GM23338 (cell line): Measurements from ENCODE around the gene PDE5A. TPM values are rescaled to one million over a fixed set of nuclear protein-coding genes. Genes with fewer than 3 reads are reported as not detected.

ENCODE experiments used
- ATAC-seq: fragments of 200-7000 bp; cut with Tn5 transposase; 3 replicates; pipeline ENCODE4 v1.9.1; 2020
- DNase-seq: peaks from one replicate; pipeline ENCODE4 v3.0.0-alpha.2; 2015; ENCODE audit warnings: low spot score
- H2AFZ ChIP-seq: fragments of 200-600 bp; sonication (generic); 2 replicates; pipeline ENCODE4 v1.8.0; 2016; ENCODE audit warnings: antibody characterized with exemption, mild to moderate bottlenecking, moderate library complexity
- H3F3A ChIP-seq: fragments of 200-600 bp; sonication (generic); replicated peaks from 2 replicates; pipeline ENCODE4 v1.8.0; 2017; ENCODE audit warnings: antibody characterized with exemption, mixed run types, low read depth
- H3K27ac ChIP-seq: fragments of 200-600 bp; sonication (generic); 2 replicates; pipeline ENCODE4 v1.6.1; 2016; ENCODE audit warnings: low read depth
- H3K27me3 ChIP-seq: fragments of 200-600 bp; sonication (generic); 2 replicates; pipeline ENCODE4 v1.8.0; 2016; ENCODE audit warnings: mild to moderate bottlenecking, mixed run types, moderate library complexity; ENCODE audit not compliant: insufficient read depth
- H3K36me3 ChIP-seq: fragments of 200-600 bp; sonication (generic); 2 replicates; pipeline ENCODE4 v1.8.0; 2016; ENCODE audit warnings: mild to moderate bottlenecking; ENCODE audit not compliant: insufficient read depth
- H3K4me1 ChIP-seq: fragments of 200-600 bp; sonication (generic); 2 replicates; pipeline ENCODE4 v1.8.0; 2016; ENCODE audit warnings: mild to moderate bottlenecking, moderate library complexity; ENCODE audit not compliant: insufficient read depth
- H3K4me2 ChIP-seq: fragments of 200-600 bp; sonication (generic); 2 replicates; pipeline ENCODE4 v1.7.1; 2017; ENCODE audit warnings: mixed run types
- H3K4me3 ChIP-seq: fragments of 200-600 bp; sonication (generic); 2 replicates; pipeline ENCODE4 v1.6.1; 2016; ENCODE audit warnings: mixed run types
- H3K79me2 ChIP-seq: fragments of 200-600 bp; sonication (generic); replicated peaks from 2 replicates; pipeline ENCODE4 v1.8.0; 2017; ENCODE audit warnings: mild to moderate bottlenecking; ENCODE audit not compliant: insufficient read depth
- H3K9me2 ChIP-seq: fragments of 200-600 bp; sonication (generic); 2 replicates; pipeline ENCODE4 v1.8.0; 2017; ENCODE audit not compliant: insufficient read depth
- H4K20me1 ChIP-seq: fragments of 200-600 bp; sonication (generic); replicated peaks from 2 replicates; pipeline ENCODE4 v1.8.0; 2017; ENCODE audit warnings: mild to moderate bottlenecking; ENCODE audit not compliant: insufficient read depth
- H3K27ac Mint-ChIP-seq: 2 replicates; pipeline ENCODE4 v1.8.0; 2020; ENCODE audit warnings: inconsistent platforms, mild to moderate bottlenecking, moderate library complexity, mixed read lengths
- H3K27me3 Mint-ChIP-seq: 3 replicates; pipeline ENCODE4 v1.8.0; 2022; ENCODE audit warnings: low read depth, mild to moderate bottlenecking, moderate library complexity, mixed read lengths, inconsistent platforms; ENCODE audit not compliant: insufficient read depth, poor library complexity
- H3K36me3 Mint-ChIP-seq: 3 replicates; pipeline ENCODE4 v1.8.0; 2021; ENCODE audit warnings: low read depth, mild to moderate bottlenecking, inconsistent platforms, moderate library complexity, mixed read lengths
- H3K4me1 Mint-ChIP-seq: 3 replicates; pipeline ENCODE4 v1.8.0; 2020; ENCODE audit warnings: mild to moderate bottlenecking, inconsistent platforms, mixed read lengths
- H3K4me3 Mint-ChIP-seq: 3 replicates; pipeline ENCODE4 v1.8.0; 2021; ENCODE audit warnings: moderate library complexity, mild to moderate bottlenecking, inconsistent platforms, mixed read lengths
- H3K9me3 Mint-ChIP-seq: 3 replicates; pipeline ENCODE4 v1.8.0; 2020; ENCODE audit warnings: moderate library complexity, mild to moderate bottlenecking, inconsistent platforms, mixed read lengths
- CTCF ChIP-seq, 2 experiments: fragments of 200-600 bp in 1 of 2; sonication (generic) in 1 of 2; conservative IDR thresholded peaks; 2 replicates each; pipeline versions ENCODE4 v1.5.1 to v1.6.1; 2016 to 2017; ENCODE audit warnings: antibody characterized with exemption in 2 of 2, low read depth in 2 of 2, mild to moderate bottlenecking in 2 of 2, moderate library complexity in 1 of 2
- ETS1 ChIP-seq: IDR thresholded peaks from 2 replicates; pipeline ENCODE4 v1.6.1; 2016; ENCODE audit warnings: antibody characterized with exemption
- EZH2 ChIP-seq: fragments of 200-600 bp; sonication (generic); IDR thresholded peaks from one replicate; pipeline ENCODE4 v1.8.0; 2017; ENCODE audit warnings: antibody characterized with exemption, mild to moderate bottlenecking, low read depth; ENCODE audit not compliant: unreplicated experiment
- EZH2phosphoT487 ChIP-seq: fragments of 200-600 bp; sonication (generic); IDR thresholded peaks from one replicate; pipeline ENCODE4 v1.8.1; 2018; ENCODE audit warnings: antibody characterized with exemption; ENCODE audit not compliant: unreplicated experiment
- NANOG ChIP-seq: IDR thresholded peaks from 2 replicates; pipeline ENCODE4 v1.6.1; 2016; ENCODE audit warnings: antibody characterized with exemption, borderline replicate concordance
- POLR2AphosphoS5 ChIP-seq: IDR thresholded peaks from 2 replicates; pipeline ENCODE4 v1.6.1; 2016; ENCODE audit warnings: antibody characterized with exemption, low read depth
- REST ChIP-seq: IDR thresholded peaks from one replicate; pipeline ENCODE4 v1.6.1; 2018; ENCODE audit warnings: antibody characterized with exemption; ENCODE audit not compliant: unreplicated experiment
- ZNF114 ChIP-seq: fragments of 250-450 bp; sonication (Bioruptor Pico); IDR thresholded peaks from 2 replicates; pipeline ENCODE4 v1.5.0; 2020; ENCODE audit warnings: mild to moderate bottlenecking, moderate library complexity
- ZNF331 ChIP-seq: fragments of 250-450 bp; sonication (Bioruptor Pico); IDR thresholded peaks from 2 replicates; pipeline ENCODE4 v1.5.0; 2020; ENCODE audit warnings: low read depth, mild to moderate bottlenecking, moderate library complexity
- ZNF462 ChIP-seq: fragments of 250-450 bp; sonication (Bioruptor Pico); IDR thresholded peaks from 2 replicates; pipeline ENCODE4 v1.5.0; 2020; ENCODE audit warnings: mild to moderate bottlenecking, moderate library complexity
- polyA plus RNA-seq: library from polyadenylated mRNA; unstranded; fragments of >200 nt; fragmentation: Nextera tagmentation; extraction: Ambion mirVana; gene quantifications from 2 replicates; pipeline ENCODE4 v1.2.1, GENCODE V29; 2016
- total RNA-seq: library from RNA; depleted of rRNA; stranded (reverse); fragments of >200 nt; shearing (Covaris generic); gene quantifications from 2 replicates; pipeline ENCODE4 v1.2.3, GENCODE V29; 2014

Gene PDE5A
- total and polyA plus RNA-seq, 2 experiments from 2014 or later = 15.0 to 22.6 TPM

GRCh38 chr4:119501740-119502139, 126.9 kb downstream of the PDE5A start (continued):
- TF ChIP-seq ETS1 = no peak
- TF ChIP-seq REST = no peak
- TF ChIP-seq POLR2AphosphoS5 = no peak
- TF ChIP-seq ZNF331 (CRISPR knock-in tag) = no peak

GRCh38 chr4:119498527-119498926, 130.1 kb downstream of the PDE5A start:
- Mint-ChIP-seq H3K4me3 (no peak overlapping the region), H3K4me1 (no peaks in the 10 kb centered on the region), H3K27ac (no peak overlapping the region; the same call in 1 of the 2 replicates), H3K27me3 (no peaks in the 10 kb centered on the region), H3K9me3 (no peaks in the 10 kb centered on the region), H3K36me3 (peaks cover 43% of the 10 kb centered on the region; the same call in 2 of the 3 replicates)
- no peak for DNase-seq
- Histone ChIP-seq H4K20me1 (no peaks in the 10 kb centered on the region), H3F3A (no peaks in the 10 kb centered on the region), H3K4me3 (no peak overlapping the region), H3K27me3 (no peaks in the 10 kb centered on the region), H3K4me1 (no peaks in the 10 kb centered on the region), H3K27ac (no peak overlapping the region), H3K4me2 (no peak overlapping the region), H3K79me2 (no peaks in the 10 kb centered on the region), H3K9me2 (no peaks in the 10 kb centered on the region), H3K36me3 (peaks cover 19% of the 10 kb centered on the region; the same call in 1 of the 2 replicates), H2AFZ (no peak overlapping the region)
- ATAC-seq = no peak
- TF ChIP-seq ZNF114 (CRISPR knock-in tag) (no peak), EZH2phosphoT487 (no peak), ZNF462 (CRISPR knock-in tag) (no peak), NANOG (no peak), EZH2 (no peak), CTCF (conservative IDR thresholded peaks at IDR 0.05; ENCODE audit: low read depth in 2 of 2) (no peak)
